ENCODE measurements around the gene SUSD6.
"Not testable (repeated sequence)": the region's sequence is repeated elsewhere in the genome, so short reads cannot be mapped to it uniquely, and the experiment has no call there.

SUSD6 gene

GRCh38 chr14:69719501-69719951 lies 108.1 kb downstream of the SUSD6 start:
- no peak for DNase-seq

GRCh38 chr14:69720912-69721311 lies 109.5 kb downstream of the SUSD6 start:
- DNase-seq = no peak

GRCh38 chr14:69726761-69727511 lies 115.5 kb downstream of the SUSD6 start:
- DNase-seq = peak; percentile 68 to 80

- no peak for DNase-seq
Measured at GRCh38 chr14:69727860-69728259, 116.5 kb downstream of the SUSD6 start.

GRCh38 chr14:69731919-69732598 lies 120.7 kb downstream of the SUSD6 start:
- DNase-seq = not testable (repeated sequence)

GRCh38 chr14:69736405-69736804 lies 125.0 kb downstream of the SUSD6 start:
- DNase-seq = not testable (repeated sequence)

GRCh38 chr14:69741055-69741454 lies 129.7 kb downstream of the SUSD6 start:
- no peak for DNase-seq

- no peak for DNase-seq
Measured at GRCh38 chr14:69749956-69750355, 138.6 kb downstream of the SUSD6 start.

GRCh38 chr14:69750495-69750894 lies 139.1 kb downstream of the SUSD6 start:
- no peak for DNase-seq

GRCh38 chr14:69752773-69753172 lies 141.4 kb downstream of the SUSD6 start:
- DNase-seq = no peak

- DNase-seq = no peak
Measured at GRCh38 chr14:69753860-69754259, 142.5 kb downstream of the SUSD6 start.

GRCh38 chr14:69754487-69754886 lies 143.1 kb downstream of the SUSD6 start:
- no peak for DNase-seq

GRCh38 chr14:69755296-69755695 lies 143.9 kb downstream of the SUSD6 start:
- DNase-seq = no peak

GRCh38 chr14:69755784-69756183 lies 144.4 kb downstream of the SUSD6 start:
- no peak for DNase-seq

- no peak for DNase-seq
Measured at GRCh38 chr14:69756298-69756697, 144.9 kb downstream of the SUSD6 start.

- no peak for DNase-seq
Measured at GRCh38 chr14:69760810-69761209, 149.4 kb downstream of the SUSD6 start.

- no peak for DNase-seq
Measured at GRCh38 chr14:69763761-69764510, 152.5 kb downstream of the SUSD6 start.
